B cell (primary cell): ENCODE results near the gene HUS1. TPM values are rescaled to one million over a fixed set of nuclear protein-coding genes. Genes with fewer than 3 reads are reported as not detected.

Experiments used
- ATAC-seq: fragments of 200-7000 bp; cut with Tn5 transposase; one replicate; pipeline ENCODE4 v1.10.0; 2021; ENCODE audit warnings: low read depth, mild to moderate bottlenecking, moderate number of reproducible peaks, moderate library complexity
- CTCF ChIA-PET: fragments of 350-600 bp; sonication (Branson Sonifier 250); formaldehyde crosslinking; loops from one replicate; lab custom pipeline; 2021; ENCODE audit warnings: antibody characterized with exemption, inconsistent platforms; lab: Charles Lee
- POLR2A ChIA-PET: fragments of 350-600 bp; sonication (Branson Sonifier 250); formaldehyde crosslinking; loops from one replicate; lab custom pipeline; 2021; ENCODE audit warnings: antibody characterized with exemption; lab: Charles Lee
- DNase-seq: peaks from one replicate; pipeline ENCODE4 v3.0.0; 2013
- H2AFZ ChIP-seq: 2 replicates; pipeline ENCODE4 v1.6.1; 2012; ENCODE audit warnings: mild to moderate bottlenecking, low read depth, low read length; ENCODE audit not compliant: insufficient read depth, poor library complexity, severe bottlenecking
- H3K27ac ChIP-seq, 2 donors: 1 replicate in 1 of 2; 2 replicates in 1 of 2; pipeline ENCODE4 v1.5.1; 2012 to 2013; ENCODE audit warnings: low read length in 2 of 2, mild to moderate bottlenecking in 2 of 2, moderate library complexity in 1 of 2
- H3K27me3 ChIP-seq, 4 experiments: fragments of 200-600 bp in 1 of 4; sonication (generic) in 1 of 4; replicated peaks in 1 of 4; 1 replicate in 2 of 4; 2 replicates in 2 of 4; pipeline versions ENCODE4 v1.6.1 to v1.7.0; 2013 to 2016; ENCODE audit warnings: low read length in 3 of 4, mild to moderate bottlenecking in 2 of 4, mixed read lengths in 1 of 4, moderate library complexity in 1 of 4; ENCODE audit not compliant: insufficient read depth in 4 of 4, control insufficient read depth in 3 of 4; ENCODE audit errors: control extremely low read depth in 1 of 4
- H3K36me3 ChIP-seq, 2 experiments: replicated peaks in 1 of 2; 1 replicate in 1 of 2; 2 replicates in 1 of 2; pipeline versions ENCODE4 v1.6.1 to v1.7.1; 2013; ENCODE audit warnings: low read length in 1 of 2; ENCODE audit not compliant: insufficient read depth in 2 of 2, control insufficient read depth in 1 of 2; ENCODE audit errors: control extremely low read depth in 1 of 2, extremely low read depth in 1 of 2
- H3K4me1 ChIP-seq, 2 donors: fragments of 200-600 bp in 1 of 2; sonication (generic) in 1 of 2; 1 replicate in 1 of 2; 2 replicates in 1 of 2; pipeline versions ENCODE4 v1.5.1 to v1.6.1; 2013 to 2017; ENCODE audit warnings: low read length in 2 of 2; ENCODE audit not compliant: control insufficient read depth in 2 of 2, insufficient read depth in 2 of 2
- H3K4me2 ChIP-seq: replicated peaks from 2 replicates; pipeline ENCODE3; 2012; ENCODE audit warnings: mild to moderate bottlenecking, low read depth, low read length; ENCODE audit not compliant: poor library complexity, severe bottlenecking
- H3K4me3 ChIP-seq, 5 experiments: fragments of 200-600 bp in 1 of 5; sonication (generic) in 1 of 5; 1 replicate in 3 of 5; 2 replicates in 2 of 5; pipeline versions ENCODE4 v1.5.1 to v1.7.0; 2011 to 2016; ENCODE audit warnings: low read length in 4 of 5, mild to moderate bottlenecking in 4 of 5, low read depth in 2 of 5, control low read depth in 1 of 5, moderate library complexity in 1 of 5; ENCODE audit not compliant: insufficient read depth in 1 of 5; ENCODE audit errors: control extremely low read depth in 1 of 5, extremely low read depth in 1 of 5
- H3K79me2 ChIP-seq: fragments of 200-600 bp; sonication (generic); one replicate; pipeline ENCODE4 v1.6.0; 2016; ENCODE audit warnings: low read length; ENCODE audit not compliant: control insufficient read depth, insufficient read depth
- H3K9ac ChIP-seq: fragments of 200-600 bp; sonication (generic); 2 replicates; pipeline ENCODE4 v1.6.1; 2017; ENCODE audit warnings: mild to moderate bottlenecking, low read length, moderate library complexity
- H3K9me3 ChIP-seq, 3 donors: one replicate each; pipeline versions ENCODE4 v1.6.1 to v1.7.1; 2013; ENCODE audit warnings: low read length in 2 of 3; ENCODE audit not compliant: control insufficient read depth in 2 of 3, insufficient read depth in 1 of 3; ENCODE audit errors: control extremely low read depth in 1 of 3
- H4K20me1 ChIP-seq: 2 replicates; pipeline ENCODE4 v1.6.0; 2012; ENCODE audit warnings: mild to moderate bottlenecking, low read length; ENCODE audit not compliant: insufficient read depth, control insufficient read depth, poor library complexity, severe bottlenecking
- H3K27ac Mint-ChIP-seq: one replicate; pipeline ENCODE4 v1.8.0; 2021; ENCODE audit warnings: mixed read lengths
- H3K27me3 Mint-ChIP-seq: one replicate; pipeline ENCODE4 v1.8.0; 2021; ENCODE audit warnings: mixed read lengths
- H3K4me1 Mint-ChIP-seq: one replicate; pipeline ENCODE4 v1.8.0; 2021; ENCODE audit warnings: mixed read lengths
- H3K4me3 Mint-ChIP-seq: one replicate; pipeline ENCODE4 v1.8.0; 2021; ENCODE audit warnings: mixed read lengths
- H3K9me3 Mint-ChIP-seq: one replicate; pipeline ENCODE4 v1.8.0; 2022; ENCODE audit warnings: mixed read lengths; ENCODE audit not compliant: insufficient read depth
- CTCF ChIP-seq: fragments of 200-600 bp; IDR thresholded peaks from one replicate; pipeline ENCODE4 v1.8.0; 2022; ENCODE audit warnings: antibody characterized with exemption, mild to moderate bottlenecking
- EZH2 ChIP-seq: IDR thresholded peaks from 2 replicates; pipeline ENCODE4 v1.6.1; 2012; ENCODE audit warnings: borderline replicate concordance, low read depth, mild to moderate bottlenecking, moderate library complexity, low read length; ENCODE audit not compliant: insufficient read depth, poor library complexity, severe bottlenecking
- WGBS: methylation state at CpG from one replicate; pipeline ENCODE4 v1.1.5; 2013; ENCODE audit warnings: missing lambda C conversion rate; ENCODE audit not compliant: insufficient coverage; 5-methylcytosine and 5-hydroxymethylcytosine counted together
- intact Hi-C: fragments of 100-400 bp; cut with micrococcal nuclease; formaldehyde crosslinking; loops from one replicate; pipeline ENCODE4 v1.10.0; 2022
- polyA plus RNA-seq: library from polyadenylated mRNA; depleted of rRNA; stranded (reverse); fragments of >200 nt; gene quantifications from 2 replicates; pipeline ENCODE4 v1.2.3, GENCODE V29; 2012
- total RNA-seq, 2 donors: library from RNA; stranded (reverse); fragments of 120-200 nt in 1 of 2; gene quantifications; 1 replicate in 1 of 2; 2 replicates in 1 of 2; pipeline versions ENCODE4 v1.2.3 to v1.2.4, GENCODE V29; 2013 to 2022

HUS1 gene
- total and polyA plus RNA-seq, 2 donors (not counting 1 experiment from before 2014, with no cell fraction given): 37.7 to 61.6 TPM

GRCh38 chr7:47931005-47932004 lies 48.1 kb downstream of the HUS1 start:
- Histone ChIP-seq H2AFZ (no peak overlapping the region), H3K36me3 (no peaks in the 10 kb centered on the region), H3K9me3 (no peaks in the 10 kb centered on the region), H4K20me1 (no peaks in the 10 kb centered on the region), H3K4me3 (no peak overlapping the region), H3K27me3 (no peaks in the 10 kb centered on the region), H3K27ac (no peak overlapping the region), H3K4me1 (peaks cover 14 to 17% of the 10 kb centered on the region in 2 donors), H3K79me2 (no peaks in the 10 kb centered on the region), H3K4me2 (no peak overlapping the region), H3K9ac (no peak overlapping the region)
- CTCF ChIA-PET: interaction anchor here (1.2 to 1.4 kb wide), 2 partner anchors 111 to 665 kb away, joined by 3 to 4 read pairs; no protein-coding TSS in a partner anchor
- POLR2A ChIA-PET: no interaction called here
- no peak for ATAC-seq
- Mint-ChIP-seq H3K4me3 (no peak overlapping the region), H3K9me3 (no peaks in the 10 kb centered on the region), H3K4me1 (peaks cover 29% of the 10 kb centered on the region), H3K27me3 (peaks cover 7% of the 10 kb centered on the region), H3K27ac (no peak overlapping the region)
- DNase-seq: no peak
- intact Hi-C loops: loop anchor here (10.0 kb wide), 1 partner anchor 447 kb away; no protein-coding TSS in a partner anchor
- TF ChIP-seq CTCF: no peak
- no peak for TF ChIP-seq EZH2
- WGBS: 89% methylated on average over 14 of the region's 18 CpGs

DNA sequence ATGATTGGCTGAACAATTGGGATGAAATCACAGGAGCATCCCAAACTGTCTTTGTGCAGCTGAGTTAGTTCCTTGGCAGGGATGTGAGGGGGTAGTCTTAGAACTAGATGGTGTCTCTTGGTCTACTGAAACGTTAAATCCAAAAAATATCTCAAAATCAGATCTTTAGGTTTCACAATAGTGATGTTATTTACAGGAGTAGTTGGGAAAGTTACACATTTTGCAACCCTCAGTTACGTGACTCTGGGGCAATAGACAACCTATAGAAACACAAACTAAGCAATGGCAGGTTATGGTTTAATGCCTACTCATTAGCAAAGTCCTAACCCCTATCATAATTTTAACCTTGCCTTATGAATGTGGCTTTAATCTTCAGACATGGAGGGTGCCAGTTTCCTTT lies 55.1 kb downstream of the HUS1 start:
- H3K4me2 ChIP-seq: no peak overlapping the region
- no peak overlapping the region for H3K9ac ChIP-seq
- H3K27ac Mint-ChIP-seq: no peak overlapping the region
- H3K27me3 Mint-ChIP-seq: peaks cover 2% of the 10 kb centered on the region
- H3K27me3 ChIP-seq: no peaks in the 10 kb centered on the region
- H4K20me1 ChIP-seq: no peaks in the 10 kb centered on the region
- peaks cover 0 to 5% (median 0%) of the 10 kb centered on the region in 3 donors for H3K9me3 ChIP-seq
- no peak overlapping the region for H3K27ac ChIP-seq
- no peak overlapping the region for H3K4me3 Mint-ChIP-seq
- peaks cover 3% of the 10 kb centered on the region for H3K9me3 Mint-ChIP-seq
- no peak overlapping the region for H3K4me3 ChIP-seq
- ChIA-PET CTCF (no interaction called here), POLR2A (no interaction called here)
- peaks cover 8 to 9% of the 10 kb centered on the region in 2 donors for H3K4me1 ChIP-seq
- DNase-seq: no peak
- H2AFZ ChIP-seq: no peak overlapping the region
- TF ChIP-seq EZH2 (no peak), CTCF (no peak)
- H3K79me2 ChIP-seq: no peaks in the 10 kb centered on the region
- intact Hi-C loops: no loop called here
- no CpG with 5 or more reads among the region's 2 CpGs for WGBS
- ATAC-seq: no peak
- H3K36me3 ChIP-seq: no peaks in the 10 kb centered on the region
- peaks cover 19% of the 10 kb centered on the region for H3K4me1 Mint-ChIP-seq
